ENCODE data around the gene CD22. TPM values are rescaled to one million over a fixed set of nuclear protein-coding genes. Genes with fewer than 3 reads are reported as not detected.

The CD22 gene
- total and polyA plus RNA-seq, 10 of the 15 experiments (the other 5 are each of a cell fraction or from before 2014, with no cell fraction given): 23.0 to 344 (median 181) TPM

GRCh38 chr19:35332817-35333216 is 3.8 kb downstream of the CD22 start (continued):
- TF ChIP-seq CTCF (IDR thresholded peaks at IDR 0.05 in 2 of 3, conservative IDR thresholded peaks at IDR 0.05 in 1 of 3; ENCODE audit: control insufficient read depth in 2 of 3, extremely low read depth in 1 of 3, insufficient read depth in 1 of 3, low read depth in 3 of 3, low read length in 3 of 3) (peak in 2 of 3 experiments; percentile 1 to 31; a peak in 2 of 6 replicates), TCF3 (IDR thresholded peaks at IDR 0.05; ENCODE audit: borderline replicate concordance, insufficient read depth, low read depth, low read length) (no peak), HDGF (IDR thresholded peaks at IDR 0.05) (peak; percentile 83), ZBTB11 (CRISPR knock-in tag; IDR thresholded peaks at IDR 0.05) (no peak), NR2C2 (IDR thresholded peaks at IDR 0.05; ENCODE audit: borderline replicate concordance, control insufficient read depth, insufficient read length, low read depth) (no peak), RELB (IDR thresholded peaks at IDR 0.05; ENCODE audit: low read depth) (0 out of 2 replicates have a peak, but pooled peaks have one; percentile 17), SMAD1 (IDR thresholded peaks at IDR 0.05; ENCODE audit: low read depth, partially characterized antibody) (no peak), IRF4 (IDR thresholded peaks at IDR 0.05; ENCODE audit: low read depth, low read length) (no peak), TAF1 (IDR thresholded peaks at IDR 0.05; ENCODE audit: borderline replicate concordance, low read depth, low read length) (0 out of 2 replicates have a peak, but pooled peaks have one; percentile 42), ESRRA (IDR thresholded peaks at IDR 0.05; ENCODE audit: low read length) (no peak), ZNF384 (IDR thresholded peaks at IDR 0.05; ENCODE audit: borderline replicate concordance, low read depth, low read length) (no peak), KAT2A (conservative IDR thresholded peaks at IDR 0.05; ENCODE audit: control insufficient read depth, low read depth, low read length) (no peak), EGR1 (IDR thresholded peaks at IDR 0.05; ENCODE audit: borderline replicate concordance in 1 of 2, low read depth in 2 of 2, low read length in 2 of 2) (peak in 1 of 2 experiments; percentile 59; a peak in 1 of 3 replicates), LARP7 (IDR thresholded peaks at IDR 0.05) (no peak), RAD51 (IDR thresholded peaks at IDR 0.05) (no peak), NR2C1 (IDR thresholded peaks at IDR 0.05) (no peak)
- TF ChIP-seq, protein P1, sequence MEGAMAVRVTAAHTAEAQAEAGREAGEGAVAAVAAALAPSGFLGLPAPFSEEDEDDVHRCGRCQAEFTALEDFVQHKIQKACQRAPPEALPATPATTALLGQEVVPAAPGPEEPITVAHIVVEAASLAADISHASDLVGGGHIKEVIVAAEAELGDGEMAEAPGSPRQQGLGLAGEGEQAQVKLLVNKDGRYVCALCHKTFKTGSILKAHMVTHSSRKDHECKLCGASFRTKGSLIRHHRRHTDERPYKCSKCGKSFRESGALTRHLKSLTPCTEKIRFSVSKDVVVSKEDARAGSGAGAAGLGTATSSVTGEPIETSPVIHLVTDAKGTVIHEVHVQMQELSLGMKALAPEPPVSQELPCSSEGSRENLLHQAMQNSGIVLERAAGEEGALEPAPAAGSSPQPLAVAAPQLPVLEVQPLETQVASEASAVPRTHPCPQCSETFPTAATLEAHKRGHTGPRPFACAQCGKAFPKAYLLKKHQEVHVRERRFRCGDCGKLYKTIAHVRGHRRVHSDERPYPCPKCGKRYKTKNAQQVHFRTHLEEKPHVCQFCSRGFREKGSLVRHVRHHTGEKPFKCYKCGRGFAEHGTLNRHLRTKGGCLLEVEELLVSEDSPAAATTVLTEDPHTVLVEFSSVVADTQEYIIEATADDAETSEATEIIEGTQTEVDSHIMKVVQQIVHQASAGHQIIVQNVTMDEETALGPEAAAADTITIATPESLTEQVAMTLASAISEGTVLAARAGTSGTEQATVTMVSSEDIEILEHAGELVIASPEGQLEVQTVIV (IDR thresholded peaks at IDR 0.05; ENCODE audit: borderline replicate concordance, partially characterized antibody): no peak
- TF ChIP-seq, protein P2, sequence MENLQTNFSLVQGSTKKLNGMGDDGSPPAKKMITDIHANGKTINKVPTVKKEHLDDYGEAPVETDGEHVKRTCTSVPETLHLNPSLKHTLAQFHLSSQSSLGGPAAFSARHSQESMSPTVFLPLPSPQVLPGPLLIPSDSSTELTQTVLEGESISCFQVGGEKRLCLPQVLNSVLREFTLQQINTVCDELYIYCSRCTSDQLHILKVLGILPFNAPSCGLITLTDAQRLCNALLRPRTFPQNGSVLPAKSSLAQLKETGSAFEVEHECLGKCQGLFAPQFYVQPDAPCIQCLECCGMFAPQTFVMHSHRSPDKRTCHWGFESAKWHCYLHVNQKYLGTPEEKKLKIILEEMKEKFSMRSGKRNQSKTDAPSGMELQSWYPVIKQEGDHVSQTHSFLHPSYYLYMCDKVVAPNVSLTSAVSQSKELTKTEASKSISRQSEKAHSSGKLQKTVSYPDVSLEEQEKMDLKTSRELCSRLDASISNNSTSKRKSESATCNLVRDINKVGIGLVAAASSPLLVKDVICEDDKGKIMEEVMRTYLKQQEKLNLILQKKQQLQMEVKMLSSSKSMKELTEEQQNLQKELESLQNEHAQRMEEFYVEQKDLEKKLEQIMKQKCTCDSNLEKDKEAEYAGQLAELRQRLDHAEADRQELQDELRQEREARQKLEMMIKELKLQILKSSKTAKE (IDR thresholded peaks at IDR 0.05; ENCODE audit: low read depth, poor library complexity, severe bottlenecking): no peak
